ENCODE results near the gene PTGIS. TPM values are rescaled to one million over a fixed set of nuclear protein-coding genes. Genes with fewer than 3 reads are reported as not detected.

The PTGIS gene
- total RNA-seq, 4 donors from 2014 or later = 75.3 to 169 (median 137) TPM

DNA sequence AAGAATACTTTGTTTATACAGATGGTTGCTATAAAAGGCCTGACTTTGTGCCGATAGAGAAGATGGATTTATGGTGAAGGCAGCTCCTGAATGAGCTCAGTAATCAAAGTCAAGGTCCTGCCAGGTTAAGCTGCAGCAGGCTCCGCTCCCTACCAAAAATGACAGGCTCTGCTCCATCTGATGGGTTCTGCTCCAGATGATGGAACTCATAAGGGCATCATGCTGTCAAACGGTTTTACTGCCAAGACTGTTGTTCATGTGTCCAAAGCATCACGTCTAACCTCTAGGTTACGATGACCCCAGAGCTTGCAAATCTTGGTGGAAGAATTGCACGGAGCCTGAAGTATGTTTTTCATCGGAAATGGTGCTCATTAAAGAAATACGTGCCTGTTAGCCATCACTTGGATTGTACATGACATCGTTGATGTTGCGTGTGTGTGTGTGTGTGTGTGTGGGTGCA is 19.2 kb upstream of the PTGIS start:
- peaks cover 0 to 81% (median 11%) of the 10 kb centered on the region in 3 donors for H3K4me1 ChIP-seq
- TF ChIP-seq EP300 (IDR thresholded peaks at IDR 0.05) = no peak
- TF ChIP-seq POLR2AphosphoS5 (IDR thresholded peaks at IDR 0.05) = peak; percentile 43
- TF ChIP-seq, protein P1, sequence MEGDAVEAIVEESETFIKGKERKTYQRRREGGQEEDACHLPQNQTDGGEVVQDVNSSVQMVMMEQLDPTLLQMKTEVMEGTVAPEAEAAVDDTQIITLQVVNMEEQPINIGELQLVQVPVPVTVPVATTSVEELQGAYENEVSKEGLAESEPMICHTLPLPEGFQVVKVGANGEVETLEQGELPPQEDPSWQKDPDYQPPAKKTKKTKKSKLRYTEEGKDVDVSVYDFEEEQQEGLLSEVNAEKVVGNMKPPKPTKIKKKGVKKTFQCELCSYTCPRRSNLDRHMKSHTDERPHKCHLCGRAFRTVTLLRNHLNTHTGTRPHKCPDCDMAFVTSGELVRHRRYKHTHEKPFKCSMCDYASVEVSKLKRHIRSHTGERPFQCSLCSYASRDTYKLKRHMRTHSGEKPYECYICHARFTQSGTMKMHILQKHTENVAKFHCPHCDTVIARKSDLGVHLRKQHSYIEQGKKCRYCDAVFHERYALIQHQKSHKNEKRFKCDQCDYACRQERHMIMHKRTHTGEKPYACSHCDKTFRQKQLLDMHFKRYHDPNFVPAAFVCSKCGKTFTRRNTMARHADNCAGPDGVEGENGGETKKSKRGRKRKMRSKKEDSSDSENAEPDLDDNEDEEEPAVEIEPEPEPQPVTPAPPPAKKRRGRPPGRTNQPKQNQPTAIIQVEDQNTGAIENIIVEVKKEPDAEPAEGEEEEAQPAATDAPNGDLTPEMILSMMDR (IDR thresholded peaks at IDR 0.05) = no peak
- TF ChIP-seq POLR2A (IDR thresholded peaks at IDR 0.05) = no peak
- ATAC-seq = no peak
- WGBS, 2 donors (ENCODE audit: low coverage in 1 of 2) = 8 to 15% methylated on average over 5 to 6 of the region's 10 CpGs
- H3K4me3 ChIP-seq = no peak overlapping the region
- peak overlapping the region in 3 of 4 donors; percentile 54 to 79 (median 75) for H3K27ac ChIP-seq
- no peaks in the 10 kb centered on the region for H3K27me3 ChIP-seq
- H3K36me3 ChIP-seq = no peaks in the 10 kb centered on the region
- peaks cover 0 to 6% (median 0%) of the 10 kb centered on the region in 3 donors for H3K9me3 ChIP-seq

DNA sequence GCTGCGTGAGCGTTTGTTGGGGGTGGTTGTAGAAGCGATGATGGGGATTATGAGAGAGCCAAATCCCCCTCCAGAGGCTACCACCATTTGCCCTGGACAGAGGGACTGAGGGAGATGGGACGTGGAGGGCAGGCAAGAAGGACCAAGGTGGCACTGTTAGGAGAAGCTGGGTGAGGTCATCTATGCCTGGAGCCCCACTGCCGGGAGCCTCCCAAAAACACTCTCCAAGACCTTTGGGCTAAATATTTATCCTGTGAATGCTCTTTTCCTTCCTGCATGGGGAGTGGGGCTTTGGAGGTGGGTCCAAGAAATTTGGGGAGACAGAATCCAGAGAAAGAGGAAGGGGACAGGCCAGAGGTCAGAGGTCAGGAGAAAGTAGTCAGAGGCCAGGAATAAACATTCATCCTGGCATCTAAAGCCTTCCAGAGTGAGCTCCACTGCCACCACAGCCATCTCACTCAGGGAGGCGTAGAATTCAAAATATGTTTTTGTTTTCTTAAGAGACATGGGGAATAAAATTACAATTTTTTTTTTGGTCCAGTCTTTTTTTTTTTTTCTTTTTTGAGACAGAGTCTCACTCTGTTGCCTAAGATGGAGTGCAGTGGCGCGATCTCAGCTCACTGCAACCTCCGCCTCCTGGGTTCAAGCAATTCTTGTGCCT is 17.8 kb upstream of the PTGIS start:
- 77 to 79% methylated on average over 4 to 8 of the region's 9 CpGs for WGBS, 2 donors (ENCODE audit: low coverage in 1 of 2)

GRCh38 chr20:49584418-49585382 is 16.8 kb upstream of the PTGIS start:
- WGBS, 2 donors (ENCODE audit: low coverage in 1 of 2) = 72 to 73% methylated on average over 7 to 13 of the region's 14 CpGs
- peak; percentile 30 for ATAC-seq

More for the DNA sequence above, 17.8 kb upstream of the PTGIS start:
- peak overlapping the region in 3 of 4 donors; percentile 75 to 79 (median 76) for H3K27ac ChIP-seq
- peaks cover 0 to 7% (median 0%) of the 10 kb centered on the region in 3 donors for H3K9me3 ChIP-seq
- no peaks in the 10 kb centered on the region for H3K27me3 ChIP-seq
- no peak overlapping the region for H3K4me3 ChIP-seq
- TF ChIP-seq POLR2A (IDR thresholded peaks at IDR 0.05) (no peak), EP300 (IDR thresholded peaks at IDR 0.05) (no peak), POLR2AphosphoS5 (IDR thresholded peaks at IDR 0.05) (no peak)
- TF ChIP-seq, protein P1 (IDR thresholded peaks at IDR 0.05) = no peak
- peaks cover 0 to 78% (median 11%) of the 10 kb centered on the region in 3 donors for H3K4me1 ChIP-seq
- H3K36me3 ChIP-seq = no peaks in the 10 kb centered on the region
- ATAC-seq = no peak

GRCh38 chr20:49583669-49584417 is 15.9 kb upstream of the PTGIS start:
- Histone ChIP-seq H3K27ac (peak overlapping the region; percentile 26 to 79 (median 76)), H3K36me3 (no peaks in the 10 kb centered on the region), H3K27me3 (no peaks in the 10 kb centered on the region), H3K4me3 (no peak overlapping the region), H3K9me3 (peaks cover 0 to 7% (median 0%) of the 10 kb centered on the region in 3 donors), H3K4me1 (peaks cover 0 to 89% (median 26%) of the 10 kb centered on the region in 3 donors)
- ATAC-seq = peak; percentile 88
- TF ChIP-seq, protein P1 (IDR thresholded peaks at IDR 0.05) = peak in 2 of 4 experiments; percentile 2 to 11
- TF ChIP-seq EP300 (IDR thresholded peaks at IDR 0.05) (no peak), POLR2A (IDR thresholded peaks at IDR 0.05) (no peak), POLR2AphosphoS5 (IDR thresholded peaks at IDR 0.05) (peak; percentile 92)
- 11 to 32% methylated on average over 4 to 5 of the region's 12 CpGs for WGBS, 2 donors (ENCODE audit: low coverage in 1 of 2)

More at GRCh38 chr20:49584418-49585382, 16.8 kb upstream of the PTGIS start:
- no peaks in the 10 kb centered on the region for H3K27me3 ChIP-seq
- peak overlapping the region; percentile 26 to 79 (median 76) for H3K27ac ChIP-seq
- no peaks in the 10 kb centered on the region for H3K36me3 ChIP-seq
- H3K9me3 ChIP-seq = peaks cover 0 to 7% (median 0%) of the 10 kb centered on the region in 3 donors
- H3K4me1 ChIP-seq = peaks cover 0 to 82% (median 20%) of the 10 kb centered on the region in 3 donors
- TF ChIP-seq POLR2A (IDR thresholded peaks at IDR 0.05) (no peak), EP300 (IDR thresholded peaks at IDR 0.05) (no peak), POLR2AphosphoS5 (IDR thresholded peaks at IDR 0.05) (no peak)
- TF ChIP-seq, protein P1 (IDR thresholded peaks at IDR 0.05) = no peak
- H3K4me3 ChIP-seq = no peak overlapping the region

All from gastroesophageal sphincter (tissue), 4 donors.